Fibroblast of the aortic adventitia (primary cell): Measurements from ENCODE around the gene CTNNA2. TPM values are rescaled to one million over a fixed set of nuclear protein-coding genes. Genes with fewer than 3 reads are reported as not detected.

Experiments used
- DNase-seq: peaks from one replicate; pipeline ENCODE4 v3.0.0-alpha.2; 2010; ENCODE audit warnings: low read depth
- H3K4me3 ChIP-seq: 2 replicates; pipeline ENCODE4 v1.5.1; 2011; ENCODE audit warnings: low read depth, mild to moderate bottlenecking, control low read depth, low read length, moderate library complexity
- CTCF ChIP-seq: IDR thresholded peaks from 2 replicates; pipeline ENCODE4 v1.5.1; 2011; ENCODE audit warnings: mild to moderate bottlenecking, low read length, control low read depth, inconsistent platforms; ENCODE audit not compliant: insufficient read depth
- total RNA-seq: library from RNA; depleted of rRNA; stranded (reverse); fragments of >200 nt; gene quantifications from 2 replicates; pipeline ENCODE4 v1.2.3, GENCODE V29; 2012; ENCODE audit warnings: low replicate concordance

The CTNNA2 gene
- total RNA-seq, 1 donor, result 0.36 TPM

GRCh38 chr2:79596403-79596802 is 83.6 kb downstream of the CTNNA2 start:
- no peak overlapping the region for H3K4me3 ChIP-seq
- DNase-seq, result no peak
- TF ChIP-seq CTCF, result no peak

GRCh38 chr2:79604748-79605147 is 91.9 kb downstream of the CTNNA2 start:
- no peak overlapping the region for H3K4me3 ChIP-seq
- DNase-seq, result no peak
- no peak for TF ChIP-seq CTCF

GRCh38 chr2:79611448-79612016 is 98.7 kb downstream of the CTNNA2 start:
- TF ChIP-seq CTCF, result no peak
- no peak overlapping the region for H3K4me3 ChIP-seq
- no peak for DNase-seq

- no peak for TF ChIP-seq CTCF
- DNase-seq, result no peak
- H3K4me3 ChIP-seq, result no peak overlapping the region
These were observed 100.1 kb downstream of the CTNNA2 start for GRCh38 chr2:79612999-79613398.

- TF ChIP-seq CTCF, result no peak
- DNase-seq, result no peak
- no peak overlapping the region for H3K4me3 ChIP-seq
These were observed 106.6 kb downstream of the CTNNA2 start for GRCh38 chr2:79619442-79619841.

GRCh38 chr2:79619976-79620375 is 107.1 kb downstream of the CTNNA2 start:
- no peak for DNase-seq
- no peak overlapping the region for H3K4me3 ChIP-seq
- no peak for TF ChIP-seq CTCF

GRCh38 chr2:79620679-79621078 is 107.8 kb downstream of the CTNNA2 start:
- H3K4me3 ChIP-seq, result no peak overlapping the region
- no peak for DNase-seq
- no peak for TF ChIP-seq CTCF
